Adipocyte (in vitro differentiated cells): ENCODE measurements around the gene NDUFAB1.
"Not testable (repeated sequence)": the region's sequence is repeated elsewhere in the genome, so short reads cannot be mapped to it uniquely, and the experiment has no call there.

Experiments
- DNase-seq: peaks from one replicate; pipeline ENCODE4 v3.0.0-alpha.2; 2015; ENCODE audit warnings: low read depth
- H3K27me3 ChIP-seq: replicated peaks from 2 replicates; pipeline ENCODE4 v1.7.0; 2013; ENCODE audit warnings: mild to moderate bottlenecking, low read length, moderate library complexity; ENCODE audit not compliant: control insufficient read depth, insufficient read depth
- H3K36me3 ChIP-seq: 2 replicates; pipeline ENCODE4 v1.7.0; 2013; ENCODE audit warnings: low read length, mild to moderate bottlenecking, moderate library complexity; ENCODE audit not compliant: control insufficient read depth, insufficient read depth, severe bottlenecking
- H3K4me1 ChIP-seq: 2 replicates; pipeline ENCODE4 v1.7.0; 2013; ENCODE audit warnings: mild to moderate bottlenecking, low read length, moderate library complexity; ENCODE audit not compliant: control insufficient read depth, insufficient read depth
- H3K4me3 ChIP-seq: 2 replicates; pipeline ENCODE4 v1.7.0; 2013; ENCODE audit warnings: mild to moderate bottlenecking, low read length, moderate library complexity
- H3K9ac ChIP-seq: 2 replicates; pipeline ENCODE4 v1.7.0; 2013; ENCODE audit warnings: mild to moderate bottlenecking, low read length, moderate library complexity
- H3K9me3 ChIP-seq: 2 replicates; pipeline ENCODE4 v1.7.0; 2013; ENCODE audit warnings: mild to moderate bottlenecking, low read length, moderate library complexity; ENCODE audit not compliant: control insufficient read depth

NDUFAB1 gene

DNA sequence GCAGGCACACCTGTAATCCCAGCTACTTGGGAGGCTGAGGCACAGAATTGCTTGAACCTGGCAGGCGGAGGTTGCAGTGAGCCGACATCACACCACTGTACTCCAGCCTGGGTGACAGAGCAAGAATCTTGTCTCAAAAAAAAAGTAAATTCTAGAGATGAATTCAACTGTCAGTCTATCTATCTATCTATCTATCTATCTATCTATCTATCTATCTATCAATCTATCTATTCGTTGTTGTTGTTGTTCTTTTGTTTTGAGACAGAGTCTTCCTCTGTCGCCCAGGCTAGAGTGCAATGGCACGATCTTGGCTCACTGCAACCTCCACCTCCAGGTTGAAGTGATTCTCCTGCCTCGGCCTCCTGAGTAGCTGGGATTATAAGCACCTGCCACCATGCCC, 14.8 kb upstream of the NDUFAB1 start:
- H3K4me1 ChIP-seq, H3K27me3 ChIP-seq, DNase-seq, H3K4me3 ChIP-seq, H3K9me3 ChIP-seq, H3K9ac ChIP-seq: not testable (repeated sequence)
- H3K36me3 ChIP-seq, result peaks cover 53% of the 10 kb centered on the region

DNA sequence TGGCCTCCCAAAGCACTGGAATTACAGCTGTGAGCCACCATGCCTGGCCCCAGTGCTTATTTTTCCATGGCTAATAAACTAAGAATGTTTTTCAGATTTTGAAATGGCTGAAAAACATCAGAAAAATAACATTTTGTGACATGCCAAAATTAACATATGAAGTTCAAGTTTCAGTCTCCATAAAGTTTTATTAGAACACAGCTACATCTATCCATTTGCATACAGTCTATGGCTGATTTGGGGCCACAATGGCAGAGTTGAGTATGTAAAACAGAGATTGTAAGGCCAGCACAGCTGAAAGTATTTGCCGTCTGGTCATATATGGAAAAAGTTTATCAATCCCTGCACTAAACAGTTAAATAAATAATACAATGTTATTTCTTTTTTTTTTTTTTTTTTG, 13.8 kb upstream of the NDUFAB1 start:
- Histone ChIP-seq H3K36me3 (peaks cover 53% of the 10 kb centered on the region), H3K27me3 (no peaks in the 10 kb centered on the region)

DNA sequence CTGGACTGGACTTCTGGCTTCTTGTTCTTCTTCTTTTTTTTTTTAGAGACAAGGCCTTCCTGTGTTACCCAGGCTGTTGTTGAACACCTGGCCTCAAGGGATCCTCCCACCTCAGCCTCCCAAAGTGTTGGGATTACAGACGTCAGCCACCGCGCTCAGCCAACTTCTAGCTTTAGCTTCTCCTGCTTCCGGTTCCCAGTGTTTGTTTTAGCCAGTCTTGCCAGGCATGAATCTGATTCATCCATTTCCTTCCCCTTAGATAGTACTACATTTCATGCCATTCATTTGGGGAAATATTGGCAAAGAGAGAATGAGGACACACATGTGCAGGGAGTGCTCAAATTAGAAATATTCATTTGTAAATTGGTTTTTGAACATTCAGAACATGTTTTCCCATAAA, 12.1 kb upstream of the NDUFAB1 start:
- H3K4me1 ChIP-seq, result no peaks in the 10 kb centered on the region
- no peak overlapping the region for H3K4me3 ChIP-seq
- H3K9ac ChIP-seq, result no peak overlapping the region
- H3K36me3 ChIP-seq, result peaks cover 54% of the 10 kb centered on the region
- no peaks in the 10 kb centered on the region for H3K9me3 ChIP-seq
- H3K27me3 ChIP-seq, result no peaks in the 10 kb centered on the region
- DNase-seq, result peak; percentile 14

More for the DNA sequence above, 13.8 kb upstream of the NDUFAB1 start:
- no peak for DNase-seq
- Histone ChIP-seq H3K9me3 (no peaks in the 10 kb centered on the region), H3K9ac (no peak overlapping the region), H3K4me3 (no peak overlapping the region), H3K4me1 (no peaks in the 10 kb centered on the region)

DNA sequence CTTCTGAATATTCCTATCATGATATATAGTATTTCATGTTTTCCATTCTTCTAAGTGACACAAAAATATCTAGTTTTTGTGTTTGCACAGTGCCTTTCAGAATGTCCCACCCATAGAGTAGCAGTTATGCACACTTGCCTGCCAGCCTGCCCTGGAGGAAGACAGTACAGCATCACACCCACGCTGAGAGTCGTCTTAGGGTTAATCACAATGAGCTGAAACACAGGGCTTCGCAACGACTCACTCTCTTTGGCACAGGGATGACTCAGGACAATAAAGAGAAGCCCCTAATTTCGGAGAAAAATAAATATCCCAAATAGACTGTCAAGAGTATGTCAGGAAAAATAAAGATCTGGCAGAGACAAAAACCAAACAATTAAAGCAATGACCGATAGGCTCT, 11.6 kb upstream of the NDUFAB1 start:
- Histone ChIP-seq H3K9me3 (no peaks in the 10 kb centered on the region), H3K4me1 (no peaks in the 10 kb centered on the region), H3K36me3 (peaks cover 54% of the 10 kb centered on the region), H3K27me3 (no peaks in the 10 kb centered on the region), H3K4me3 (no peak overlapping the region), H3K9ac (no peak overlapping the region)
- DNase-seq, result peak; percentile 15

DNA sequence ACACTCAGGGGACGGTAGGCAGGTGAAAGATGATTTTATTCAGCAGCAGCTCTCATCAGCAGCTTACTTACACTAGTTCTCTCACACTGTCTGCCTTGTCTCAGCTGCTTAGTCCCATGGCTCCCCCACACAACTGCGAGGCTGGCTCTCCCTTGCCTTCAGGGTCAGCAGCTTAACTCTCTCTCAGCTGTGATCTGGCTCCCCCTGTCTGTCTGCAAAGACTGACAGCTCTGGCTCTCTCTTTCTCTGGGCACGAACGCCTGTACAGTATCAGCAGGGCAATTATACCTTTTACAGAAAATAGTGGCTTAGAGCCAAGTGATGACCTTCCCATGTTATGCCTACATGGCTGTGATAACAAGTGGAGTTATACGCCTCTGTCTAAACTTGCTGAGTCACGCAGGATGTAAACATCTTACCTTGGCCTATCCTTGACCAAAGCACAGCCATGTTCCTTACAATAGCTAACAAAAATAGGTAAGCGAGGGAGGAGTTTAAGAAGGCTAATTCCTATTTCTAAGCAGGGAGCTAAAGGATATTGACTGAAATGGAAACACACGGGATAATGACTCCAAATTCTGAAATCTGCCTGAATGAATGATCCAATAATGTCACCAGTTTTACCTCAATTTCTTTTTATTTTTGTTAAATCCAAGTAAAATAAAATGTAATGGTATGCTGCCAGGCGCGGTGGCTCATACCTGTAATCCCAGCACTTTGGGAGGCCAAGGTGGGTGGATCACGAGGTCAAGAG, 1.1 kb upstream of the NDUFAB1 start:
- Histone ChIP-seq H3K9me3 (no peaks in the 10 kb centered on the region), H3K4me3 (no peak overlapping the region)

DNA sequence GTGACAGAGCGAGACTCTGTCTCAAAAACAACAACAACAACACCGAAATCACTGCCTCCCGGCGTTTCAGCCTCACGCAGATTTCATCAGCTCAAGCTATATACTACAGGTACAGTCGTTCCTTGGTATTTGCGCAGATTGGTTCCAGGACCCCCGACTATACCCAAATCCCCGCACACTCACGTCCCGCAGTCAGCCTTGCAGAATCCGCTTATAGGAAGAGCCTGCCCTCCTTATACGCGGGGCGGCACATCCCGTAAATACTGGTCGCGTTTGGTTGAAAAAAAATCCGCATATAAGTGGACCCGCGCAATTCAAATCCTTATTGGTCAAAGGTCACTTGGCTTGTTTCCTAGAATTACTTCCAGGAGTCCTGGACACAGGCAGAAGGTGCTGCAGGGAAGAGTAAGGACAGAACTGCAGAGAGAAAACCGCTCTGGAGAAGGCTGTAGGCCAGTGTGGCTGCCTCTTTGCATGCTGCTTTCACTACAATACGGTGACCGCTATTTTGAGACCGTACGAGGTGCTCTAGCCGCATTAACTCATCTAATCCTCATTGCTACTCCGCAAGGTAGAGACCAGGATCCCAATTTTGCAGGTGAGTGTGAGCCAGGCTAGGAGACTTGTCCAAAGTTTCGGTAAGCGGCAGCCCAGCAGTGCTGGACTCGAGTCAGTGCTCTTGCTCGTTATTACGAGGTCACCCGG, 718 bp downstream of the NDUFAB1 start:
- peaks cover 12% of the 10 kb centered on the region for H3K4me1 ChIP-seq
- peak overlapping the region; percentile 99 for H3K9ac ChIP-seq
- H3K9me3 ChIP-seq, result no peaks in the 10 kb centered on the region
- peaks cover 31% of the 10 kb centered on the region for H3K36me3 ChIP-seq
- H3K4me3 ChIP-seq, result peak overlapping the region; percentile 100
- H3K27me3 ChIP-seq, result no peaks in the 10 kb centered on the region
- DNase-seq, result peak; percentile 15

More for the DNA sequence above, 1.1 kb upstream of the NDUFAB1 start:
- peaks cover 24% of the 10 kb centered on the region for H3K36me3 ChIP-seq
- no peak for DNase-seq
- peaks cover 12% of the 10 kb centered on the region for H3K4me1 ChIP-seq
- no peaks in the 10 kb centered on the region for H3K27me3 ChIP-seq
- no peak overlapping the region for H3K9ac ChIP-seq

DNA sequence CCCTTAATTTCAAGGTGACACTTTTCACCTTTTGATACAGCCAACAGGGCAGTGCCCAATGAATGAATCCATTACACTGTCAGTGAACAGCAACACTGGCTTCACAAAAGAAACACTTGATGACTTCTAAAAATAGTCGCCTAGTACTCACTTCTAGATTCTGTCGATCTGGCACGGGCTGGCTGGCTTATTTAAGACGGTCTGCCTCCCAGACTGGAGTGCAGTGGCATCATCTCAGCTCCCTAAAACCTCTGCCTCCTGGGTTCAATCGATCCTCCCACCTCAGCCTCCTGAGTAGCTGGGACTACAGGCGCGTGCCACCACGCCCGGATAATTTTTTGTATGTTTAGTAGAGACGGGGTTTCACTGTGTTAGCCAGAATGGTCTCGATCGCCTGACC, 1.9 kb downstream of the NDUFAB1 start:
- H3K9ac ChIP-seq, result no peak overlapping the region
- no peaks in the 10 kb centered on the region for H3K27me3 ChIP-seq
- H3K9me3 ChIP-seq, result no peaks in the 10 kb centered on the region
- peaks cover 12% of the 10 kb centered on the region for H3K4me1 ChIP-seq
- no peak for DNase-seq
- peak overlapping the region; percentile 100 for H3K4me3 ChIP-seq
- H3K36me3 ChIP-seq, result peaks cover 42% of the 10 kb centered on the region

DNA sequence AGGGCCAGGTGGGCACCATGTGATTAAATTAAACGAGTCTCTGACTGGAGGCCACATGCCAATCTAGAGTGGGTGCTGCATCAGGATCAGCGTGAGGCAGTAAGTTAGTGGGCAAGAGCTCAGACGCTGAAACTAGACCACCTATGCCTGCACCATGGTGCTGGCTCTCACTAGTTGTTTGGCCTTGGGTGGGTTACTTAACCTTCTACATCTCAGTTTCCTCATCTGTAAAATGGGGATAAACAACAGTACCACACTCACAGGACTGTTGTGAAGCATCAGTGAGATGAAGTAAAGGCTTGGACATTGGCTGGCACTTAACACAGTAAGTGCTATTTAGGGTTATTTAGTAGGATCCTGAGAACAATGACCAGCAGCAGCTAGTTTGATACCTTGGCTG, 5.9 kb downstream of the NDUFAB1 start:
- Histone ChIP-seq H3K27me3 (no peaks in the 10 kb centered on the region), H3K4me3 (no peak overlapping the region), H3K4me1 (peaks cover 18% of the 10 kb centered on the region), H3K9me3 (no peaks in the 10 kb centered on the region), H3K36me3 (peaks cover 79% of the 10 kb centered on the region), H3K9ac (no peak overlapping the region)
- no peak for DNase-seq

DNA sequence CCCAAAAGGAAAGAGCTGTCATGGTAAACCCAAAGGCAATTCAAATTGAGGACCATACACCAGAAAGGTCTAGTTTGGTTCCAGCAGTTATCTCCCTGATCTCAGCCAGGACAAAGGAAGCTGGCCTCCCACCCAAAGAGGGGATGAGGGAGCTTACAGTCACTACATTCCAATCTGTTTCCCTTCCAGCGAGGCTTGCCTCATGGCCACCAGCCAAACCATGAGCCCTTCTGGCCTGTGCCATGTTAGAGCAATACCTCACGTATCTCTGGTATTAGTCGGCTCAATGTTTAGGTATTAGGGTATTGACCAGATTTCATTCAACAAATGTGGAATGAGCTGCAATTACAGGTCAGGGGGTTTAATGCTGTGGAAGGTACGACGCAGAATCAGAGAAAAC, 8.4 kb downstream of the NDUFAB1 start:
- Histone ChIP-seq H3K9ac (no peak overlapping the region), H3K36me3 (peaks cover 82% of the 10 kb centered on the region), H3K4me3 (no peak overlapping the region), H3K27me3 (no peaks in the 10 kb centered on the region), H3K4me1 (peaks cover 7% of the 10 kb centered on the region), H3K9me3 (no peaks in the 10 kb centered on the region)
- peak; percentile 51 for DNase-seq

DNA sequence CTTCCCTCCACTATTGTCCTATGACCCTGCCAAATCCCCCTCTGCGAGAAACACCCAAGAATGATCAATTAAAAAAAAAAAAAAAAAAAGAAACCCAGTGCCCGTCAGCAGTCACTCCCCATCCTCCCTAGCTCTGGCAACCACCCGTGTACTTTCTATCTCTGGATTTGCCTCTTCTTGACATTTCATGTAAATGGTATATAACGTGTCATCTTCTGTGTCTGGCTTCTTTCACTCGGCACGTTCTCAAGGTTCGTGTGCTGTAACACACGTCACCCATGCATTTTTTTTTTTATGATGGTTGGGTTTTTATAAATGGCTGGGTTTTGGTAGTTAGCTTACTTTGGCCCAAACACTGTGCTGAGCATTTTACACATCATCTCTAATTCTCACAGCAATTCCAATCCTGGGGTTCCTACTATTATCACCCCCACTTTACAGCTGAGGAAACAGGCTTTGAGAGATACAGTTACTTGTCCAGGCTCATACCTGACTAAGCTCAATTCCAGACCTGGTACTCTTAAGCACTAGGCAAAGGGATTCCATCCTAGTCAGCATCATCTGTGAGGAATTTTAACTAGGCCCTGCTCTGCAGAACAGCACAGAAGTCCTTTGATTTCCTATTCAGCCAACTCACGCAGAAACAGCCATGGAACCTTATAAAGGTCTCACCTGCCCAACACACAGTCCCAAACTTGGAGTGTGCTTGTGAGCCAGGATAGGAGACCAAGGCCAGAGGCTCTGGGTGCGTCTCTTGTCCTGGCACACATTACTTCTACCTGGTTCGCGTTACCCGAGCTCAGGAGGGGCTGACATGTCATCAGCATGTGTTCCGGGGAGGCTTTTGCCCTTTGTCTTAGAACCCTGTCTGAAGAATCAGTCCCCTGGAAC, 11.7 kb downstream of the NDUFAB1 start:
- no peaks in the 10 kb centered on the region for H3K9me3 ChIP-seq
- H3K27me3 ChIP-seq, result no peaks in the 10 kb centered on the region
- no peak overlapping the region for H3K9ac ChIP-seq
- peaks cover 79% of the 10 kb centered on the region for H3K36me3 ChIP-seq
- peaks cover 7% of the 10 kb centered on the region for H3K4me1 ChIP-seq
- DNase-seq, result no peak
- H3K4me3 ChIP-seq, result no peak overlapping the region

DNA sequence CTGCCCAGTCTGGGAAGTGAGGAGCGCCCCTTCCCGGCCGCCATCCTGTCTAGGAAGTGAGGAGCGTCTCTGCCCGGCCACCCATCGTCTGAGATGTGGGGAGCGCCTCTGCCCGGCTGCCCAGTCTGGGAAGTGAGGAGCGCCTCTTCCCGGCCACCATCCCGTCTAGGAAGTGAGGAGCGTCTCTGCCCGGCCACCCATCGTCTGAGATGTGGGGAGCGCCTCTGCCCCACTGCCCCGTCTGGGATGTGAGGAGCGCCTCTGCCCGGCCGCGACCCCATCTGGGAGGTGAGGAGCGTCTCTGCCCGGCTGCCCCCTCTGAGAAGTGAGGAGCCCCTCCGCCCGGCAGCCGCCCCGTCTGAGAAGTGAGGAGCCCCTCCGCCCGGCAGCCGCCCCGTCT, 12.8 kb downstream of the NDUFAB1 start:
- peaks cover 76% of the 10 kb centered on the region for H3K36me3 ChIP-seq

More for the DNA sequence above, 12.8 kb downstream of the NDUFAB1 start:
- peaks cover 11% of the 10 kb centered on the region for H3K4me1 ChIP-seq
- not testable (repeated sequence) for H3K4me3 ChIP-seq, DNase-seq, H3K9ac ChIP-seq, H3K9me3 ChIP-seq, H3K27me3 ChIP-seq
